ENCODE data around the gene EME1. TPM values are rescaled to one million over a fixed set of nuclear protein-coding genes. Genes with fewer than 3 reads are reported as not detected.

The EME1 gene
- total and polyA plus RNA-seq, 2 of the 13 experiments (the other 11 are each of a cell fraction or from before 2014, with no cell fraction given): 20.7 to 24.6 TPM

DNA sequence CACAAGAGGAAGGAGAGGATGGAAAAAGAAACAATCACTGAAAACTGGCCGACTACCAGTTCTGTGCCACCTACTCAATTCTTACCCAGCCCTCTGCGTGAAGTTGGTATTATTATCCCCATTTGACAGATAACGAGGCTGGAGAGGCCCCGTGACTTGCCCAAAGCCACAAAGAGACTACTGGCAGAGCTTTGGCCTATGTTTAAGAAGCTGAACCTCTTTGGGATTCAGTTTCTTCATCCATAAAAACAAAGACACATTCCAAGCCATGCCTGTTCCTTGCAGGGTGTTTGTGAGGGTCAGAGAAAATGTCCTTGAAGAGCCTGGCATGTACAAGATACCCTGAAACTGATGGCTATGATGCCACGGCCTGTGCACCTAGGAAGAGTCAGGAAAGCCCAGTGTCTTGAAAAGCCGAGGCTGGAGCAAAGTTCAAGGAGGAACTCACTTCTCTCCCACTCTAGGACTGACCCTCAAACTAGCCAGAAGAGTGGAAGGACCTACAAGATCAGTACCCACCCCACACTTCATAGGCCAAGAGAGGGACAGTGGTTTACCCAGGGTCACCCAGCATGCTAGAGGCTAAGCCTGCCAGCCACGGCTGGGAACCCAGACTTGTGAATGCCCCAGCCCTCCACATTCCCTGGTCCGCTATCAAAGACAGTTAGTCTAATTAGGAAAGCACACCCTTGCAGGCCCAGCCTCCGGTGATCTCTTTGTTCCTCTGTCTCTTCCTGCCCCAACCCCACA, 51.4 kb downstream of the EME1 start:
- Histone ChIP-seq H3K79me2 (ENCODE audit: insufficient read depth, low read length) (peaks cover 19% of the 10 kb centered on the region), H2AFZ (ENCODE audit: low read length) (no peak overlapping the region), H3K36me3 (replicated peaks in 1 of 2; ENCODE audit: control insufficient read depth in 1 of 2, insufficient read depth in 2 of 2, low read length in 2 of 2) (no peaks in the 10 kb centered on the region), H3K9me3 (ENCODE audit: low read length) (no peaks in the 10 kb centered on the region), H3K4me2 (ENCODE audit: low read depth, low read length) (peak overlapping the region; percentile 100), H3K27ac (ENCODE audit: extremely low read length, insufficient read depth, low read length) (peak overlapping the region; percentile 83), H4K20me1 (ENCODE audit: insufficient read depth, low read length) (no peaks in the 10 kb centered on the region), H3K4me3 (replicated peaks in 1 of 3; ENCODE audit: insufficient read depth in 1 of 3, low read depth in 2 of 3, low read length in 3 of 3) (peak overlapping the region in 1 of 3 experiments; percentile 90; a peak in 2 of 6 replicates), H3K27me3 (ENCODE audit: control insufficient read depth in 1 of 2, insufficient read depth in 2 of 2, low read length in 2 of 2) (no peaks in the 10 kb centered on the region; a peak in 1 of 5 replicates), H3K4me1 (ENCODE audit: insufficient read depth, low read length) (peaks cover 85% of the 10 kb centered on the region), H3K9ac (ENCODE audit: insufficient read depth, low read depth, low read length) (no peak overlapping the region)
- in situ Hi-C loops (cut with HindIII; ENCODE audit: extremely low pct_ligation_motif_present, low pct_unique_long_range_greater_than_20kb) (no loop called here), intact Hi-C loops (cut with micrococcal nuclease; ENCODE audit: unreplicated experiment) (no loop called here)
- ATAC-seq (no peak), DNase-seq (ENCODE audit: low spot score) (no peak), FAIRE-seq (no peak)
- no TSS peak for BruUV-seq (replicated peaks)
- POLR2A ChIA-PET: interaction anchor here (2.7 to 5.6 kb wide), 2 partner anchors 27 to 55 kb away, joined by 14 to 99 read pairs; partner anchors contain the start of genes LRRC59 and RSAD1
- CTCF ChIA-PET (ENCODE audit: low intra/inter-chr PET ratio, low total read pairs): no interaction called here
- WGBS (ENCODE audit: low lambda C conversion rate): 72% methylated on average over 9 of the region's 9 CpGs
- TF ChIP-seq HNRNPLL (IDR thresholded peaks at IDR 0.05; ENCODE audit: low read depth, low read length, poor library complexity, severe bottlenecking) (no peak), ZMYM3 (CRISPR knock-in tag; IDR thresholded peaks at IDR 0.05) (peak; percentile 66), ZNF724P (CRISPR knock-in tag; IDR thresholded peaks at IDR 0.05; ENCODE audit: borderline replicate concordance) (no peak), ZNF468 (CRISPR knock-in tag; IDR thresholded peaks at IDR 0.05) (no peak), GATAD1 (CRISPR knock-in tag; IDR thresholded peaks at IDR 0.05) (no peak), ZNF547 (CRISPR knock-in tag; IDR thresholded peaks at IDR 0.05) (peak; percentile 23; the same call in 1 of the 2 replicates), ZNF772 (CRISPR knock-in tag; IDR thresholded peaks at IDR 0.05) (no peak), RBAK (CRISPR knock-in tag; IDR thresholded peaks at IDR 0.05) (0 out of 2 replicates have a peak, but pooled peaks have one; percentile 13)
- TF ChIP-seq, protein P1, sequence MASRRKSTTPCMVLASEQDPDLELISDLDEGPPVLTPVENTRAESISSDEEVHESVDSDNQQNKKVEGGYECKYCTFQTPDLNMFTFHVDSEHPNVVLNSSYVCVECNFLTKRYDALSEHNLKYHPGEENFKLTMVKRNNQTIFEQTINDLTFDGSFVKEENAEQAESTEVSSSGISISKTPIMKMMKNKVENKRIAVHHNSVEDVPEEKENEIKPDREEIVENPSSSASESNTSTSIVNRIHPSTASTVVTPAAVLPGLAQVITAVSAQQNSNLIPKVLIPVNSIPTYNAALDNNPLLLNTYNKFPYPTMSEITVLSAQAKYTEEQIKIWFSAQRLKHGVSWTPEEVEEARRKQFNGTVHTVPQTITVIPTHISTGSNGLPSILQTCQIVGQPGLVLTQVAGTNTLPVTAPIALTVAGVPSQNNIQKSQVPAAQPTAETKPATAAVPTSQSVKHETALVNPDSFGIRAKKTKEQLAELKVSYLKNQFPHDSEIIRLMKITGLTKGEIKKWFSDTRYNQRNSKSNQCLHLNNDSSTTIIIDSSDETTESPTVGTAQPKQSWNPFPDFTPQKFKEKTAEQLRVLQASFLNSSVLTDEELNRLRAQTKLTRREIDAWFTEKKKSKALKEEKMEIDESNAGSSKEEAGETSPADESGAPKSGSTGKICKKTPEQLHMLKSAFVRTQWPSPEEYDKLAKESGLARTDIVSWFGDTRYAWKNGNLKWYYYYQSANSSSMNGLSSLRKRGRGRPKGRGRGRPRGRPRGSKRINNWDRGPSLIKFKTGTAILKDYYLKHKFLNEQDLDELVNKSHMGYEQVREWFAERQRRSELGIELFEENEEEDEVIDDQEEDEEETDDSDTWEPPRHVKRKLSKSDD (CRISPR knock-in tag; IDR thresholded peaks at IDR 0.05; ENCODE audit: low read depth): no peak
- TF ChIP-seq, protein P2, sequence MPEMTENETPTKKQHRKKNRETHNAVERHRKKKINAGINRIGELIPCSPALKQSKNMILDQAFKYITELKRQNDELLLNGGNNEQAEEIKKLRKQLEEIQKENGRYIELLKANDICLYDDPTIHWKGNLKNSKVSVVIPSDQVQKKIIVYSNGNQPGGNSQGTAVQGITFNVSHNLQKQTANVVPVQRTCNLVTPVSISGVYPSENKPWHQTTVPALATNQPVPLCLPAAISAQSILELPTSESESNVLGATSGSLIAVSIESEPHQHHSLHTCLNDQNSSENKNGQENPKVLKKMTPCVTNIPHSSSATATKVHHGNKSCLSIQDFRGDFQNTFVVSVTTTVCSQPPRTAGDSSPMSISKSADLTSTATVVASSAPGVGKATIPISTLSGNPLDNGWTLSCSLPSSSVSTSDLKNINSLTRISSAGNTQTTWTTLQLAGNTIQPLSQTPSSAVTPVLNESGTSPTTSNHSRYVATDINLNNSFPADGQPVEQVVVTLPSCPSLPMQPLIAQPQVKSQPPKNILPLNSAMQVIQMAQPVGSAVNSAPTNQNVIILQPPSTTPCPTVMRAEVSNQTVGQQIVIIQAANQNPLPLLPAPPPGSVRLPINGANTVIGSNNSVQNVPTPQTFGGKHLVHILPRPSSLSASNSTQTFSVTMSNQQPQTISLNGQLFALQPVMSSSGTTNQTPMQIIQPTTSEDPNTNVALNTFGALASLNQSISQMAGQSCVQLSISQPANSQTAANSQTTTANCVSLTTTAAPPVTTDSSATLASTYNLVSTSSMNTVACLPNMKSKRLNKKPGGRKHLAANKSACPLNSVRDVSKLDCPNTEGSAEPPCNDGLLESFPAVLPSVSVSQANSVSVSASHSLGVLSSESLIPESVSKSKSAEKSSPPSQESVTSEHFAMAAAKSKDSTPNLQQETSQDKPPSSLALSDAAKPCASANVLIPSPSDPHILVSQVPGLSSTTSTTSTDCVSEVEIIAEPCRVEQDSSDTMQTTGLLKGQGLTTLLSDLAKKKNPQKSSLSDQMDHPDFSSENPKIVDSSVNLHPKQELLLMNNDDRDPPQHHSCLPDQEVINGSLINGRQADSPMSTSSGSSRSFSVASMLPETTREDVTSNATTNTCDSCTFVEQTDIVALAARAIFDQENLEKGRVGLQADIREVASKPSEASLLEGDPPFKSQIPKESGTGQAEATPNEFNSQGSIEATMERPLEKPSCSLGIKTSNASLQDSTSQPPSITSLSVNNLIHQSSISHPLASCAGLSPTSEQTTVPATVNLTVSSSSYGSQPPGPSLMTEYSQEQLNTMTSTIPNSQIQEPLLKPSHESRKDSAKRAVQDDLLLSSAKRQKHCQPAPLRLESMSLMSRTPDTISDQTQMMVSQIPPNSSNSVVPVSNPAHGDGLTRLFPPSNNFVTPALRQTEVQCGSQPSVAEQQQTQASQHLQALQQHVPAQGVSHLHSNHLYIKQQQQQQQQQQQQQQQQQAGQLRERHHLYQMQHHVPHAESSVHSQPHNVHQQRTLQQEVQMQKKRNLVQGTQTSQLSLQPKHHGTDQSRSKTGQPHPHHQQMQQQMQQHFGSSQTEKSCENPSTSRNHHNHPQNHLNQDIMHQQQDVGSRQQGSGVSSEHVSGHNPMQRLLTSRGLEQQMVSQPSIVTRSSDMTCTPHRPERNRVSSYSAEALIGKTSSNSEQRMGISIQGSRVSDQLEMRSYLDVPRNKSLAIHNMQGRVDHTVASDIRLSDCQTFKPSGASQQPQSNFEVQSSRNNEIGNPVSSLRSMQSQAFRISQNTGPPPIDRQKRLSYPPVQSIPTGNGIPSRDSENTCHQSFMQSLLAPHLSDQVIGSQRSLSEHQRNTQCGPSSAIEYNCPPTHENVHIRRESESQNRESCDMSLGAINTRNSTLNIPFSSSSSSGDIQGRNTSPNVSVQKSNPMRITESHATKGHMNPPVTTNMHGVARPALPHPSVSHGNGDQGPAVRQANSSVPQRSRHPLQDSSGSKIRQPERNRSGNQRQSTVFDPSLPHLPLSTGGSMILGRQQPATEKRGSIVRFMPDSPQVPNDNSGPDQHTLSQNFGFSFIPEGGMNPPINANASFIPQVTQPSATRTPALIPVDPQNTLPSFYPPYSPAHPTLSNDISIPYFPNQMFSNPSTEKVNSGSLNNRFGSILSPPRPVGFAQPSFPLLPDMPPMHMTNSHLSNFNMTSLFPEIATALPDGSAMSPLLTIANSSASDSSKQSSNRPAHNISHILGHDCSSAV (CRISPR knock-in tag; IDR thresholded peaks at IDR 0.05; ENCODE audit: borderline replicate concordance): no peak
- TF ChIP-seq, protein P3, sequence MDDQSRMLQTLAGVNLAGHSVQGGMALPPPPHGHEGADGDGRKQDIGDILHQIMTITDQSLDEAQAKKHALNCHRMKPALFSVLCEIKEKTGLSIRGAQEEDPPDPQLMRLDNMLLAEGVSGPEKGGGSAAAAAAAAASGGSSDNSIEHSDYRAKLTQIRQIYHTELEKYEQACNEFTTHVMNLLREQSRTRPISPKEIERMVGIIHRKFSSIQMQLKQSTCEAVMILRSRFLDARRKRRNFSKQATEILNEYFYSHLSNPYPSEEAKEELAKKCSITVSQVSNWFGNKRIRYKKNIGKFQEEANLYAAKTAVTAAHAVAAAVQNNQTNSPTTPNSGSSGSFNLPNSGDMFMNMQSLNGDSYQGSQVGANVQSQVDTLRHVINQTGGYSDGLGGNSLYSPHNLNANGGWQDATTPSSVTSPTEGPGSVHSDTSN (CRISPR knock-in tag; IDR thresholded peaks at IDR 0.05; ENCODE audit: borderline replicate concordance): no peak
